Upper lobe of left lung (tissue), 6 donors: ENCODE data around the gene FOXA3. TPM values are rescaled to one million over a fixed set of nuclear protein-coding genes. Genes with fewer than 3 reads are reported as not detected.
A peak's percentile ranks its signal among the peaks of the same experiment; 100 is the strongest.

ENCODE experiments used
- ATAC-seq, 2 donors: fragments of 200-7000 bp; cut with Tn5 transposase; one replicate each; pipeline ENCODE4 v1.9.1; 2022; ENCODE audit warnings: mild to moderate bottlenecking in 2 of 2, moderate library complexity in 2 of 2; ENCODE audit not compliant: low FRiP score in 2 of 2
- DNase-seq, 2 donors: peaks; one replicate each; pipeline ENCODE4 v3.0.0-alpha.2; 2019 to 2020
- H3K27ac ChIP-seq, 4 donors: fragments of 200-600 bp; sonication (generic); one replicate each; pipeline ENCODE4 v1.5.1; 2016 to 2019
- H3K27me3 ChIP-seq, 4 donors: fragments of 200-600 bp; sonication (generic); one replicate each; pipeline ENCODE4 v1.5.1; 2017 to 2019
- H3K36me3 ChIP-seq, 4 donors: fragments of 200-600 bp; sonication (generic); one replicate each; pipeline ENCODE4 v1.5.1; 2016 to 2019
- H3K4me1 ChIP-seq, 4 donors: fragments of 200-600 bp; sonication (generic); one replicate each; pipeline ENCODE4 v1.5.1; 2018 to 2019
- H3K4me3 ChIP-seq, 4 donors: fragments of 200-600 bp; sonication (generic); one replicate each; pipeline ENCODE4 v1.5.1; 2017 to 2019; ENCODE audit warnings: mild to moderate bottlenecking in 2 of 4, moderate library complexity in 1 of 4
- H3K9me3 ChIP-seq, 4 donors: fragments of 200-600 bp; sonication (generic); one replicate each; pipeline ENCODE4 v1.5.1; 2018 to 2019
- CTCF ChIP-seq, 6 experiments: fragments of 450-650 bp in 4 of 6; fragments of 200-600 bp in 2 of 6; sonication (generic) in 2 of 6; IDR thresholded peaks; one replicate each; pipeline ENCODE4 v1.5.1; 2016 to 2019; ENCODE audit warnings: antibody characterized with exemption in 6 of 6
- EP300 ChIP-seq, 4 donors: sonication (generic); formaldehyde crosslinking; IDR thresholded peaks; one replicate each; pipeline ENCODE4 v1.5.1; 2017; ENCODE audit warnings: antibody characterized with exemption in 4 of 4, control low read depth in 2 of 4
- POLR2A ChIP-seq, 4 donors: fragments of 450-650 bp; IDR thresholded peaks; one replicate each; pipeline ENCODE4 v1.5.1; 2016 to 2017; ENCODE audit warnings: antibody characterized with exemption in 4 of 4, mild to moderate bottlenecking in 2 of 4
- POLR2AphosphoS5 ChIP-seq, 2 donors: sonication (generic); formaldehyde crosslinking; IDR thresholded peaks; one replicate each; pipeline ENCODE4 v1.5.1; 2017; ENCODE audit warnings: antibody characterized with exemption in 2 of 2
- WGBS, 2 donors: methylation state at CpG; one replicate each; pipeline ENCODE4 v1.1.5; 2017 to 2018; 5-methylcytosine and 5-hydroxymethylcytosine counted together
- total RNA-seq, 6 donors: library from RNA; depleted of rRNA in 4 of 6; stranded (reverse); fragments of >200 nt in 4 of 6; gene quantifications; one replicate each; pipeline versions ENCODE4 v1.1.0 to v1.2.1, GENCODE V29; 2016 to 2021
- donor health status: DM: no; HTN: no; CAD: no; lungs with moderate emphysema.
- donor health status: DM: no; HTN: yes; CAD: no; lungs with severe emphysema.

FOXA3 gene
- total RNA-seq, 6 donors from 2014 or later: 0.46 to 1.2 (median 0.46) TPM; not detected in 3

GRCh38 chr19:45821103-45821521 lies 43.0 kb upstream of the FOXA3 start:
- no peak for ATAC-seq

GRCh38 chr19:45821570-45821969 lies 42.6 kb upstream of the FOXA3 start:
- TF ChIP-seq EP300 (IDR thresholded peaks at IDR 0.05) (no peak), CTCF (IDR thresholded peaks at IDR 0.05) (no peak), POLR2A (IDR thresholded peaks at IDR 0.05) (no peak)
- Histone ChIP-seq H3K27me3 (no peaks in the 10 kb centered on the region), H3K4me1 (peaks cover 0 to 4% (median 0%) of the 10 kb centered on the region in 4 donors), H3K27ac (no peak overlapping the region), H3K4me3 (no peak overlapping the region), H3K9me3 (no peaks in the 10 kb centered on the region), H3K36me3 (peaks cover 11 to 79% (median 62%) of the 10 kb centered on the region in 4 donors)
- no peak for ATAC-seq
- peak in 1 of 2 donors; percentile 46 for DNase-seq
- WGBS, 2 donors: 89 to 94% methylated on average over 7 to 10 of the region's 10 CpGs

More at GRCh38 chr19:45821103-45821521, 43.0 kb upstream of the FOXA3 start:
- Histone ChIP-seq H3K4me1 (peaks cover 0 to 9% (median 2%) of the 10 kb centered on the region in 4 donors), H3K27me3 (no peaks in the 10 kb centered on the region), H3K36me3 (peaks cover 10 to 74% (median 58%) of the 10 kb centered on the region in 4 donors), H3K4me3 (no peak overlapping the region), H3K27ac (no peak overlapping the region), H3K9me3 (no peaks in the 10 kb centered on the region)
- WGBS, 2 donors: 77 to 83% methylated on average over 8 of the region's 8 CpGs
- no peak for TF ChIP-seq POLR2A (IDR thresholded peaks at IDR 0.05)
- no peak for TF ChIP-seq CTCF (IDR thresholded peaks at IDR 0.05)
- no peak for TF ChIP-seq POLR2AphosphoS5 (IDR thresholded peaks at IDR 0.05)
- no peak for TF ChIP-seq EP300 (IDR thresholded peaks at IDR 0.05)
- DNase-seq: peak in 1 of 2 donors; percentile 47

DNA sequence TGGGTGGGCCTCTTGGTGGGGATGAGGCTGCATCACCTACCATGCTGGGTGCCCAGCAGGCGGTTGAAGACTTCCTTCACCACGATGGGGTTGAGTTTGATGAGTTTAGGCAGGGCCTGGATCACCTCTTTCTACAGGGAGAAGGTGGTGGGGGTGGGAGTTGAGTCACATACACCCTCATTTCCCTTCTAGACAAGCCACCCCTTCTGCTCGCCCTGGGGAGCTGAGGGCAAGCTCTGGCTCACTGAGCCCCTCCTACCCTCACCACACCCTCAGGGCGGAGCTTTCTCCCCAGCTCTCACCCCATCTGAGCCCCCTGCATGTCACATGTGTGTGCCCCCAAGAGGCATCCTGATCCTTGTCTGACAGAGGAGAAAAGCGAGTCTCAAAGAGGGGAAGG lies 41.4 kb upstream of the FOXA3 start:
- Histone ChIP-seq H3K9me3 (no peaks in the 10 kb centered on the region), H3K4me1 (no peaks in the 10 kb centered on the region), H3K4me3 (no peak overlapping the region), H3K27ac (no peak overlapping the region), H3K27me3 (no peaks in the 10 kb centered on the region), H3K36me3 (peaks cover 16 to 90% (median 74%) of the 10 kb centered on the region in 4 donors)
- DNase-seq (no peak), ATAC-seq (no peak)
- WGBS, 2 donors: 97% methylated on average over 4 to 5 of the region's 5 CpGs
- no peak for TF ChIP-seq EP300 (IDR thresholded peaks at IDR 0.05)
- no peak for TF ChIP-seq CTCF (IDR thresholded peaks at IDR 0.05)
- TF ChIP-seq POLR2AphosphoS5 (IDR thresholded peaks at IDR 0.05): no peak
- TF ChIP-seq POLR2A (IDR thresholded peaks at IDR 0.05): no peak

DNA sequence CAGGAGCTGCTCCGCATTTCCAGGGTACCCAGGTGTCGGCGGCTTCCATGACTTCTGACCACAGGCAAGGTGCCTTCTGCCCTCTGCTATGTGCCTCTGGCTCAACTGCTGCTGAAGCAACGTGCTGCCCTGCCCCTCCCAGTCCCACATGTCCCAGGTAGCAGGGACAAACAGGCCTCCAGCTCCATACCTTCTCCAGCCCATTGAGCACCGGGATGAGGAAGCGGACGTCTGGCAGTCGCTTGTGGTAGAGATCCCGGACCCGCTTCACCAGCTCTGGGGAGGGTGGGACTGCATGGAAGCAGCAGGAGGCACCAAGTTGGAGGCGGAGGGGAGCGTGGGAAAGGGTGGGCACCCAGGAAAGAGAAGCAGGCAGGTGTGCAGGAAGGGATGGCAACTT lies 40.9 kb upstream of the FOXA3 start:
- no peak for ATAC-seq
- Histone ChIP-seq H3K4me1 (no peaks in the 10 kb centered on the region), H3K4me3 (no peak overlapping the region), H3K9me3 (no peaks in the 10 kb centered on the region), H3K27ac (no peak overlapping the region), H3K36me3 (peaks cover 20 to 94% (median 77%) of the 10 kb centered on the region in 4 donors), H3K27me3 (no peaks in the 10 kb centered on the region)
- 88 to 95% methylated on average over 9 to 12 of the region's 12 CpGs for WGBS, 2 donors
- no peak for TF ChIP-seq EP300 (IDR thresholded peaks at IDR 0.05)
- TF ChIP-seq POLR2AphosphoS5 (IDR thresholded peaks at IDR 0.05): no peak
- no peak for TF ChIP-seq CTCF (IDR thresholded peaks at IDR 0.05)
- TF ChIP-seq POLR2A (IDR thresholded peaks at IDR 0.05): no peak
- DNase-seq: peak in 1 of 2 donors; percentile 36

DNA sequence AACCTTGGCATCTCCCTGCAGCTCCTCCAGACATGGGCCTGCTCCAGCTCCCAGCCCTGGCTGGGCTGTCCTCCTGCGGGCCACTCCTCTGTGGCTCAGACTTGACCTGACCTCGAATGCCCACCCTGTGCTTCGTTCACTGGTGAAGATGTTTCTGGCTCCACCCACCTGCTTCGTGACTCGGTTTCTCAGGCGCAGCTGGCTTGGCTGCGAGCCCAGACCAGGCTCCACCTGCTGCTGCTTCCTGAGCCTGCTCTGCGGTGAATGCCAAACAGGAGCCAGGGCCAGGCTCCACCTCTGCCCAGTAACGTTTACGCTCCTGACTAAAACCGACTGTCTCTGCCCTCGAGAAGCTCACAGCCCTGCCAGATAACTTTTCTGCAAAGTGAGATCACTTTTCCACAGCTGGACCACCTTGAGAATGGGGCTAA lies 40.1 kb upstream of the FOXA3 start:
- Histone ChIP-seq H3K4me1 (no peaks in the 10 kb centered on the region), H3K36me3 (peaks cover 28 to 96% (median 84%) of the 10 kb centered on the region in 4 donors), H3K27ac (no peak overlapping the region), H3K27me3 (no peaks in the 10 kb centered on the region), H3K9me3 (no peaks in the 10 kb centered on the region), H3K4me3 (no peak overlapping the region)
- DNase-seq: peak in 1 of 2 donors; percentile 56
- no peak for ATAC-seq
- no peak for TF ChIP-seq EP300 (IDR thresholded peaks at IDR 0.05)
- no peak for TF ChIP-seq POLR2A (IDR thresholded peaks at IDR 0.05)
- TF ChIP-seq POLR2AphosphoS5 (IDR thresholded peaks at IDR 0.05): no peak
- no peak for TF ChIP-seq CTCF (IDR thresholded peaks at IDR 0.05)
- 38 to 45% methylated on average over 5 to 12 of the region's 12 CpGs for WGBS, 2 donors
